Progenitor cell of endocrine pancreas (in vitro differentiated cells): ENCODE results near the gene SLC6A8. TPM values are rescaled to one million over a fixed set of nuclear protein-coding genes. Genes with fewer than 3 reads are reported as not detected.
A peak's percentile ranks its signal among the peaks of the same experiment; 100 is the strongest.
"Not testable (repeated sequence)": the region's sequence is repeated elsewhere in the genome, so short reads cannot be mapped to it uniquely, and the experiment has no call there.

Experiments used
- DNase-seq: peaks from one replicate; pipeline ENCODE4 v3.0.0; 2021; ENCODE audit warnings: low spot score; ENCODE audit not compliant: unreplicated experiment
- H3K27ac Mint-ChIP-seq: 2 replicates; pipeline ENCODE4 v1.8.0; 2021; ENCODE audit warnings: mild to moderate bottlenecking, moderate library complexity, mixed read lengths
- H3K27me3 Mint-ChIP-seq: 2 replicates; pipeline ENCODE4 v1.8.0; 2021; ENCODE audit warnings: mixed read lengths
- H3K36me3 Mint-ChIP-seq: 2 replicates; pipeline ENCODE4 v1.8.0; 2022; ENCODE audit warnings: mixed read lengths; ENCODE audit not compliant: insufficient read depth
- H3K4me1 Mint-ChIP-seq: 2 replicates; pipeline ENCODE4 v1.8.0; 2021; ENCODE audit warnings: low read depth, mixed read lengths
- H3K4me3 Mint-ChIP-seq: 2 replicates; pipeline ENCODE4 v1.8.0; 2021; ENCODE audit warnings: low read depth, mild to moderate bottlenecking, moderate library complexity, mixed read lengths
- H3K9me3 Mint-ChIP-seq: 2 replicates; pipeline ENCODE4 v1.8.0; 2021; ENCODE audit warnings: low read depth, mixed read lengths
- CTCF ChIP-seq: fragments of 200-600 bp; sonication (generic); IDR thresholded peaks from one replicate; pipeline ENCODE4 v1.5.0; 2021; ENCODE audit warnings: antibody characterized with exemption, mild to moderate bottlenecking; ENCODE audit not compliant: unreplicated experiment
- total RNA-seq: library from RNA; stranded (reverse); gene quantifications from 2 replicates; pipeline ENCODE4 v1.2.1, GENCODE V29; 2021

Gene SLC6A8
- total RNA-seq, 1 donor from 2014 or later, result 52.2 TPM

DNA sequence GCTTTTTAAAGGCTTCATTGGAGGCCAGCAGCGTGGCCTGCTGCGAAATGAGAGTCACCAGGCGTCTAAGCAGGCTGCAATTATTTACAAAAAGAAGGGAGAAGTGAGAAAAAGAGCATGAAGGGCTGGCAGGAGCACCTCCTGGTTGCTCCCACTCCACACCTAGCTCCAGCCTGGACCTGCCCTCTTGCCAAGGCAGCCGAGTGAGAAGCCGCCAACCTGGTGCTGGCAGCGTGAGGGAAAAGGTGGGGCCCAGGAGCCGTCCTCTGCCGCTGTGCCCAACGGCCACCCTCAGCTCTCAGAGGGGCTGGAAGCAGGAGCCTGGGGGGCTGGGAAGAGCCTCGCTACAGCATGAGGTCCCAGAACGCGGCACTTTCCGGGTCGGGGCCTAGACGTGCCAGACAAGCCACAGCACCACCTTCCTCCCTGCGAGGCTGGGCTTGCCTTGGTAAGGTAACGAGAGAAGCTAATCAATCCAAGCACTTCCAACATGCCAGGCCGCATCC is 16.3 kb downstream of the SLC6A8 start:
- no peak for DNase-seq
- H3K36me3 Mint-ChIP-seq, result peaks cover 1% of the 10 kb centered on the region
- H3K4me1 Mint-ChIP-seq, result peaks cover 1% of the 10 kb centered on the region
- peaks cover 5% of the 10 kb centered on the region for H3K9me3 Mint-ChIP-seq
- H3K27me3 Mint-ChIP-seq, result no peaks in the 10 kb centered on the region
- no peak overlapping the region for H3K27ac Mint-ChIP-seq
- TF ChIP-seq CTCF, result no peak
- no peak overlapping the region for H3K4me3 Mint-ChIP-seq

DNA sequence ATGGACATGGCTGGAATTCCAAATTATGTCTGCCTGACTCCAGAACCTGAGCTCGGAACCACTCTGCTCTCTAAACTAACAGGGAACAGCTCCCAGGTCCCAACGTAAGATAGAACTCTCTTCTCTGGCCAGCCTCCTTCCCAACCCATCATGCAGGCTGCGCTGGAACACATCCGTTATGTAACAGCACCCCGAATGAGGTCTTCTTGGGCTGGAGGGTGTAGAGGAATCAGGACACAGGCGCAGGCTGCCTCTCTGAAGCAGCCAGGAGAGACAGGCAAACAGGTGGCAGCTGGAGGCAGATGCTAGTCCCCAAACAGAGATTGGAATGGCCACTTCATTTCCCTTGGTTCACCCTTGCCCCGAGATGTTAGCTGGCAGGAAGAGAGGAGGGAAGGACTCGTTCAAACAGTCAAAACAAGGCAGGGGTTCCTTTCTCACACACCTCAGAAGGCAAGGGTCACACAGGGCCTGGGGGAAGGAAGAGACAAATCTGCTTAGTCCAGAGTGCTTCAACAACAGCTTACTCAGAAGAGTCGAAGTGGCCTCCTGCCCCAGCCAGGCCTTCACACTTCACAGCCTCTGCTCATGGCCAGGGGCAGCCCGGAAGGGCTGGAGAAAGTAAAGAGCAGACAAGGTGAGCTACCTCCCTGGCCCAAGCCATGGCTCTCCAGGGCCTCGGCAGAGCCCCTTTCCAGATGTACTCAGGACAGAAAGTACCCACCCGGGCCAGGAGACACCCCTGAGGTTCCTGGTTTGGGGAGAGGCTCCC is 17.1 kb downstream of the SLC6A8 start:
- H3K27ac Mint-ChIP-seq, H3K4me3 Mint-ChIP-seq, H3K36me3 Mint-ChIP-seq, H3K9me3 Mint-ChIP-seq, H3K27me3 Mint-ChIP-seq, DNase-seq, H3K4me1 Mint-ChIP-seq: not testable (repeated sequence)

DNA sequence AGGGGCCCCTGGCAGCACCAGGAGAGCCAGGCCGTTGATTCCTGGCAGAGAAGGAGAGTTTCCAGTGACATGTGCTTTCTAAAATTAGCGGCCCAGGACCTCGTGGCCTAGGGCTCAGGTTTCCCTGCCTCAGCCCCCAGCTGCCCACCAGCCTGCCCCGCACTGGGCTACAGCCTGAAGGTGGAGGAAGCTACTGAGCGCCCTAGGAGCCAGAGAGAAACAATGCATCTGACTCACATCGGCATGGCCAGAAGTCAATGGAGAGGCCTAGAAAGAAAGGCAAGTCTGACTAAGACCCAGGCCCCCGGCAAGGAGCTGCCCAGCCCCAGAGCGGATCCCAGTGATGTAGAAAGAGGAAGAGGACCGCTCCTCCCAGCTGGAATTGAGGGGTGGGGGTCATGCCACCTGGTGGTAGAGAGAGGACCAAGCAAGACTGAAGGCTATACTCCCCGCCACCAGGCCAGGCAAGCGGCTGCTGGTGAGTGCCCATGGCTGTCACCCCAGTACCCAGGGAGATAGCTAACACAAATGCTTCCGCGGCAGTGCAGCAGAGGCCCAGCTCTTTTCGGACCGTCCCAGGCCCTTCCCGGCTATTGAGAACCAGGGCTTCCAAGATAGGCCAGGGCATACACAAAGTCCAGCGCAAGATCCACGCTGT is 17.8 kb downstream of the SLC6A8 start:
- H3K27me3 Mint-ChIP-seq, DNase-seq, H3K4me1 Mint-ChIP-seq, H3K27ac Mint-ChIP-seq, H3K9me3 Mint-ChIP-seq, H3K36me3 Mint-ChIP-seq, H3K4me3 Mint-ChIP-seq: not testable (repeated sequence)

DNA sequence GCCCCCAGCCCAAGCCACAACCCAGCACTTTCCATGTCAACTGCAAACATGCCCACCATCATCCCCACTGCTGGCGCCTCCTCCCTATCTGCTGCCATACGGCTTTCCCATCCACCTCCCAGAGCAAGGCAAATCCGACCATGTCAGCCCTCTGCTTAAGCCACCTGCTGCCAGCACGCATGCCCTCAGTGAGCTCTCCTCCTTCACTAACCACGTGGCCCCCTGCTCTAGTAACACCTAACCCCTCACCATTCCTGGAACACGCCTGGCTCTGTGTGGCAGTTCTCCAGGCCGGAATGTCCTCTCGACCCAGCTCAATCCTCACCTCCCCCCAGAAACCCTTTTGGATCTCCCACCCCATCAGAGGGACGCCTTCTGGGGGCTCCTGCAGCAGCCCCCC is 19.1 kb downstream of the SLC6A8 start:
- Mint-ChIP-seq H3K27me3 (no peaks in the 10 kb centered on the region), H3K4me1 (peaks cover 1% of the 10 kb centered on the region), H3K27ac (peak overlapping the region; percentile 67), H3K4me3 (no peak overlapping the region), H3K9me3 (peaks cover 7% of the 10 kb centered on the region), H3K36me3 (peaks cover 5% of the 10 kb centered on the region)
- TF ChIP-seq CTCF, result no peak
- DNase-seq, result no peak

- Mint-ChIP-seq H3K4me1 (peaks cover 1% of the 10 kb centered on the region), H3K27me3 (no peaks in the 10 kb centered on the region), H3K9me3 (peaks cover 7% of the 10 kb centered on the region), H3K27ac (no peak overlapping the region), H3K4me3 (no peak overlapping the region), H3K36me3 (peaks cover 6% of the 10 kb centered on the region)
- TF ChIP-seq CTCF, result no peak
- DNase-seq, result no peak
These were observed 19.7 kb downstream of the SLC6A8 start for GRCh38 chrX:153707406-153707805.

DNA sequence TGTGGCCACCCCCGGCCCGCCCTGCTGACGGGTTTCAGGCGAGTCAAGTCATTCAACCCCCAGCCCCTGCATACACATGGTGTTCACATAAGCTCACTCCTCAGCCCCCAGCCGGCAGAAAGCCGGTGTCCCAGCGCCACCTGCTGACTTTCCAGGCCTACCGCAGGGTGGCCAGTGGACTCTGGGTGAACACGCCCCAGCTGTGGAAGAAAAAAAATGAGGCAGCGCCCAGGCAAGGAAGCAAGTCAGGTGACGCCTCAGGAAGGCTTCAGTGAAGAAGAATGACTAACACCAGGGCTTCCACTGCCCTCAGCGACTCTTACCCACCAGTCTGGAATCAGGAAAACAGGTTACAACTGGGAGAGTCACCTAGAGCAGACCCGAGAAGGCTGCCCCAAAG is 20.7 kb downstream of the SLC6A8 start:
- DNase-seq, result peak; percentile 56
- peaks cover 1% of the 10 kb centered on the region for H3K4me1 Mint-ChIP-seq
- H3K9me3 Mint-ChIP-seq, result peaks cover 9% of the 10 kb centered on the region
- H3K27ac Mint-ChIP-seq, result peak overlapping the region; percentile 37
- peaks cover 6% of the 10 kb centered on the region for H3K36me3 Mint-ChIP-seq
- no peak overlapping the region for H3K4me3 Mint-ChIP-seq
- no peaks in the 10 kb centered on the region for H3K27me3 Mint-ChIP-seq
- peak; percentile 63 for TF ChIP-seq CTCF
